HPDE6-E6E7 (cell line): ENCODE data around the gene DKK3.

Experiments
- DNase-seq: peaks from one replicate; pipeline ENCODE4 v3.0.0; 2011; ENCODE audit warnings: missing footprints; ENCODE audit errors: extremely low spot score

The DKK3 gene

DNA sequence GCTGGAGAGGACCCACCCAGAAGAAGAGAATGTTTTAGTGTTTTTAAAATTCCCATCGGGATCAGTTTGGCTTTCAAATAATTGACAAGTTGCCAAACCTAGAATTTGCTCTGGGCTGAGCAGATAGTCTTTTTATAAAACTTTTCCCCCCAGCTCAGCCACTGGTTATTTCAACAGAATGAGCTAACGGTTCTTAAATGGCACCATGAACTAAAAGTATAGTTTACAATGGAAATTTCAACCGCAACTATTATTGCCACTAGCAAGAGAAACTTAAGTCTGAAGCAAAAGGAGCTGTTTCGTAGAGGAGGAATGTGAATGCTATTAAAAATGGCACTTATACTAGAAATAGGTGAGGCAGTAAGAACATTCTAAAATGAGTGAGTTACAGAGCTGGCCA is 3.4 kb downstream of the DKK3 start:
- DNase-seq = no peak

DNA sequence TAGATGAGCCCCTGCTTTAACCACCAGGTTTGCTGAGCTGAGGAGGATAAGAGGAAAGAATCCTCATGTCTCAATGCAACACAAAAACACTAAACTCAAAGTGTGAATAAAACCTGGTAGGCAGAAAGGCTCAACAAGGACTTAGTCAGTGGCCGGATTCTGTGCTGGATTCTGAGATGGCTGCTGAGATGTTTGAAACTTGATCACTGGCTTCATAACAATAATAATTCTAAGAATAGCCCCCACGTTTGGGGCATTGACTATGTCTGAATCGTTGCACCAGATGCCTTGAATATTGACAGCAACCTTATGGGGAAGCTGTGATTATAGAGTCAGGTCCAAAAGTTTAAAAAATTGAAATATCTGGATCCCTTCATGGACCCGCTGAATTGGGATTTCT is 4.6 kb downstream of the DKK3 start:
- DNase-seq = no peak

DNA sequence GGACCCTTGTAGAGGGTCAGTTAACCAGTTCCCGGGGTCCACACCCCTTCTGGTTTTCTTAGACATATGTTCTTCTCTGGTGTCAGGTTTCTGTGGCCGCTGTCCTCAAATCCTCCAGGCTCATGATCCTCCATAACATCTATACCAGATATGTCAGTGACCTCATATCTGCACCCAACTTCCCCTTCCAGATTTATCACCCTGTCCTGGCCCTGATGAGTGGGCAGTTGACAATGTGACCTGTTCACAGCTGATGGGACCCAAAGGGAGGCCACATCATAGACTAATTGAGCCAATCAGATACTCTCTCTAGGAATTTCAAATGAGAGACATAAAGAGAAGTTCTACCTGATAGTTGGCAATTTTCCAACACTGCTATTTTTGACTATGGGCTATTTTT is 5.1 kb downstream of the DKK3 start:
- DNase-seq = no peak

DNA sequence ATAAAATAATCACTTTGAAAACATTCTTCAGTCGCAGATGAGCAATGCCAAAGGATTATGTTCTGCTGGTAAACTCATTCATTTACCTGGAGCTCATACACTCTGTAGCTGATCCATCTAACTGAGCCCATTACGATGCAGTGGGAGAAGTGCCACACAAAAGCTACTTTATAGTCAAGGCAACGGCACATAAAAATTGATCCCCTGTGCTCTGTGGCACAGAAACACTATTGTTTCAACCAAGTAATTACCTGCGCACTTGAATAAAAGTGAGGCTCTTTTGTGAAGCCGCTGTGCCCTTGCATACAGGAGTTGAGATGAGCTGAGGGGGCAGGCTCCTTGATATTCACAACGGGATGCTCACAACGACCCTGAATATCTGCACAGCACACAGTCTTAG is 7.2 kb downstream of the DKK3 start:
- DNase-seq = no peak

DNA sequence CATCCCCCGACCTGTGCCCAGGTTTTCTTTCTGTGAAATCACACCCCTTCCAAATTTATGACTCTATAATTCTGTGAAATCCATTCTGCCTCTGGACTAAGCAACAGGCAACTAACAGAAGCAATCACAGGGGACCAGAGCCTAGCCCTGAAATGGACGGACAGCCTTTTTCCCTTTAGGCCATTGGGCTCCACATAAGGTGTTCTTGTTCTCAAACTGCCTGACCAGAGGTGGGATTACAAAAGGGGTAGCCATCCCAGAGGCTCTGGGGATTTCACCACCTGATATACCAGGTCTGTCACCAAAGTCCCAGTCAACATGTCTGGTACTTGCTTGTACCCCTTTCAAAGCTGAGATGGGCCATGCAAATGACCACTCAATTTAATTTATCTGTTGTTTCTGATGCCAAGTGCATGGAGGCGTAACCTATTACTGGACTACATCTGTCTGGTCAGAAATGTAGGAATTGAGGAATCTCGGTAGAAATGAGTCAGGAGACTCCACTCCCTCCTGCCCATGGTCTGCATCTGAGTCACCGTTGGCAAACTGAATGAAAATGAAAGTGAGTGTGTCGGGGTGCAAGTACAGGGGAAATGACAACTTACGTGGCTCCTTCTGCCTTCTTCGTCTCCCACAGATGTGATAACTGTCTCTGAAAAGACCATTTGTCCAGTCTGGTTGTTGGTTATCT is 10.2 kb downstream of the DKK3 start:
- DNase-seq = peak; percentile 88

DNA sequence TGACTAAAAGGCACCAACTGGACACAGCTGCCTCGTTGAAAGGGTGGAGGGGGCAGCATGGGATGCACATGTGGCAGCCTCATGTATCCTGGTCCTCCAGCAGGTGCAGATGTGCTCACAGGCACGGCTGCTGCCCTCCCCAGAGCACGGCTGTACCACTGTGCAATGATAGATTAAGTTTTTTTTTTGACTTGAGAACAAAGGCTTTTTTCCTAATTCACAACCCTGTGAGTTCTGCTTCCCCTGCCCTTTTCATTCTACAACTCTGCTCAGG is 11.4 kb downstream of the DKK3 start:
- DNase-seq = no peak

DNA sequence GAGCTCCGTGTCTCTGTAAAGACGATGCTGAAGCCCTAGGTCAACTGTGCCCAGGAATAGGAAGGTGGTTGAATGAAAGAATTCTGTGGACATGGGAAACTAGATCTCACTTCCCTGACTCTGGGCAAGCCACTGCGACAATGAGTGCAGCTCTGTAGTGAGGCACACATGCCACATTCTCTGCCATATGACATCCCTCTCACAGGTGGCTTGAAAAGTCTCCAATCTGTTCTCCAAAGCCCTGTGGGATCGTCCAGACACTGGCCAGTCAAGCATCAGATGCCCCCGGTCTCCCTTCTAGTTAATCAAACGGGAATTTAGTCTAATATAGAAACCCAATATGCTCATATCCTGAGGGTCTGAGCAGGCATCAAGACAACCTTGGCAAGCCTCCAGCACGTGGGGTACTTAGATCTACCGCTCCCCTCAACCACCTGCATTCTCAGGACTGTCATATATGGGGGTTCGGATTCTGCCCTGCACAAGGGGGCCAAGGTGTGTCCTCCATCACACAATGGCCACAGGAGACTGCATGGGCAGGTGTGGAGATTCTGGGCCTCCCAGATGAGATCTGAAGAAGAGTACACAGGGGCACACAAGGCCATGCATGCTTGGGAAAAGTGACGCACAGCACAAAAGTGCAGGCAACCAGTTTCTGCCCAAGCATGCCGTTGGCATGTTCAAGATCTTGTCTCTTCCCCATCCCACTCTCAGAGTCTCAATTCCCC is 11.9 kb downstream of the DKK3 start:
- no peak for DNase-seq

DNA sequence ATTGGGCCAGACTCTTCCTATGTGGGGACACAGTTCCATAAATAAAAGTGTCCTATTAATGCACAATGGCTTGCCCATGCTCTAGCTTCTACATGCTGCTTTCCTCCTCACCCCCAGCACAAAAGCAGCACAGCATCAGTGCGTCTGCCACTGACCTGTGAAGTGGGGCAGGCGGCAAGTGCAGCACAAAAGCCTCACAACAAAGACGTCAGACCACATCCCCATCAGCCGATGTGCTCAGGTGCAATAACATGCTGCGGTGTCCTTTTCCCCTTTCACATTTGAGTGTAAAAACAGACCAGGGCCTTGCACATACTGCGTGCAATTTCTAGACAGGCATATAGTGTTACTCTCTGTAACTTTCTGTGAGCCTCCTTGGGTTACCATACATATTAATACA is 12.8 kb downstream of the DKK3 start:
- no peak for DNase-seq

DNA sequence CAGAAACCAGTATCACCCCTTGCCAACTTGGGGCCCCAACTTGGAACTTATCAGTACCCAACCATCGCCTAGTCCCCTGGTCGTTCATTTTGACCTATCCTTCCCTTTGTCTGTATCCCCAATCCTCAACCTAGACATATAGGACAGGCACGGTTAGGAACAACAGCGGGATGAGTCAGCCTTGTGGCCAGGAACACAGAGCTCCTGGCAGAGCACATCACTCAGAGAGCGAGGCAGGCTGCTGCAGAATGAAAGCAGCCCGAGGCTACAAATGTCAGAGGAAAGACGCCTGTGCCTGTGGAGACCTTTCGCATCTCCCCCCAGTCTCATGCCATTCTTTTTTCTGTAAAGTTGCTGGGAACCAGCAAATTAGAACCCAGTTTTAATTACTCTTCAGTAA is 14.6 kb downstream of the DKK3 start:
- DNase-seq = peak; percentile 84

DNA sequence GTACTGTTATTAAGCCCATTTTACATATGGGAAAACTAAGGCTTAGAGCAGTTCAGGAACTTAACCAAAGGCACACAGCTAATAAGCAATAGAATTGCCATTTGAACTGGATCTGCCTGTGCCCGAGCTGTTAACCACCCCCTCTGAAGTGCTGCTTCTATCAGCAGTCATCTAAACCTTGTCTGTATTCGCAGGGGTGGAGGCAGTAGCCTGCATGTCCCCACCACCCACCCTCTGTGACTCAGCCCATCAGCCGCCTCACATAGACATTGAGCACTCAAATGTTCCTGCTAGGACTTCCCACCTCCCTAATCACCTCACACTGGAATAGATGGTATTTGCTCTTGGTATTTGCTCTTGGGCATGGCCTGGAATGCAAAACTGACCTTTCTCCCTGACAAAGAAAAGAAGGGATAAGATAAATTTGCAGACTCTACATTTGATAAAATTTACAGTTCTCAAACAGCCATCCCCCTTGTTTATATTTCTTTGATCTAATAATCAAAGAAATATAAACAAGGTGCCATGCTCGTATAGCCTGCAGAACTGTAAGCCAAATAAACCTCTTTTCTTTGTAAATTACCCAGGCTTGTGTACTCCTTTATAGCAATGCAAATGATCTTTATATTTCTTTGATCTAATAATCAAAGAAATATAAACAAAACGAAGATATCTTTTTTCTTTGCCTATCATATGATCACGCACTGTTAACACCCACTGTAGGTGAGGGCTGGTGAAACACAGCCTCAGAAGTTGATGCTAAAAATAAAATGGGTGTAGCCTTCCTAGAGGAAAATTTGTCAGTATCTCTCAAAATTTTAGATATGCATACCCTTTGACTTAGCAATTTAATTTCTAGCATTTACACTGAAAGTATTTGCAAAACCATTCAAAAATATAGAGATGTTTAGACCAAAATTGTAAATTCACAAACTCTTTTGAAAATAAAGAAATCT is 15.9 kb downstream of the DKK3 start:
- DNase-seq = no peak

DNA sequence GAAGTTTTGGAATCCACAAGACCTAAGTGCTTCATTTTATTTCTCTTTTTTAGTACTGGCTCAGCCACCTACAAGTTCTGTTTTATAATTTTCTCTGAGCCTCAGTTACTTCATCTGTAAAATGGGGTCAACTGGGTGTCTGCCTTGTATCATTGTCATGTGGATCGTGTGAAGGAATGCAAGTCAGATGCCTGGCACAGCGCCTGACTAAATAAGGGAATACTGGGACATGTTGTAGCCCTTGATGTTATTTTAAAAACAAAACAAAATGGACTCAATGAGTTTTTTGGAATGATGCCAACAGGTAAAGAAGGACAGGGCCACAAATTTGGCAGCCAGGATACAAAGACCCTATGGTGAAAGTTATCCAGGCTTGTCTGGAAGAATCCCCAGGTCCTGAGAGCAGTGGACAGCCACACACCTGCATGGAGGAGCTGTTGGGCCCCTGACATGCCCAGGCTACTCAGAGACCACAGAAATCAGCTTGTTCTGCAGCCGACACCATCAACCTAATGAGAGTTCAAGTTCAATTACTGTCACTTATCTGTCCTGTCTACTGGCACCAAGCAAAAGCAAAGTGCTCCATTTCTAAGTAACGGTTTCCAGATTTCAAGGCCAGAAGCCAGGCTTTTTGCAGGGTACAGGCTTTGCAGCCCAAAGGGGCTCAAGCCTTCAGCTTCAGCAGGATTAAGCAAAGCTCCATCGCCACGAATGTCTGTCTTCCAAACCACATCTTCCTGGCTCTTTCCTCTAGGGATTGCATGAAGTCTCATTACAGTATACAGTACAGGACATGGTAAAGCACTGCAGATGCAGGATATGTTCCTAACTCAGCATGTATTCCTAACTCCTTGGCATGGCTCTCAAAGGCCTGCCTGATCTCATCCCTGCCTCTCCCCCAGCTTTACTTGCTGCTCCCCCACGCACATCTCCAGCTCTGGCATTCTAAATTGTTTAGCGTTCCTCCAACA is 18.4 kb downstream of the DKK3 start:
- no peak for DNase-seq

DNA sequence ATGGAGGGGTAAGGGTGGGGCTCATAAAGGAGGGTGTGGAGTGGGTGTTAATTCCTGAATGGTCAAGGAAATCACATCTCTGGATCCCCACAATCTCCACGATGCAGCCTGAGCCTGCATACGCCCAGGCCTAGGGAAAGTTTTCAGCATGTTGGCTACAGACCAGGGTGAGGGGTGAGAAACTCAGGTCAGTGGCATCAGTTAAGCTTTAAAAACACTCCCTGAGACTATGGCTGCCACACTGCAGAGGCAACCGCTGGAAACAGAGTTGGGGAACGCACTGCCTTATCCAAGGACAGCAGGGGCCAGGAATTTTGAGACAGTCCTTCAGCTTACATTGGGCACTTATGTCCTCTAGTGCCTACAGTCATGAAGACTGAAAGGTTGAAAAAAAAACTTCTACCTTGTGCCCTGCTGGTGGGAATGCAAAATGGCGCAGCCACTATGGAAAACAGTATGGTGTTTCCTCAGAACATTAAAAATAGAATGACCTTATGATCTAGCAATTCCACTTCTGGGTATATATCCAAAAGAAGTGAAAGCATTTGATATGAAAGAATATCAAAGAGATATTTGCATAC is 19.7 kb downstream of the DKK3 start:
- no peak for DNase-seq

DNA sequence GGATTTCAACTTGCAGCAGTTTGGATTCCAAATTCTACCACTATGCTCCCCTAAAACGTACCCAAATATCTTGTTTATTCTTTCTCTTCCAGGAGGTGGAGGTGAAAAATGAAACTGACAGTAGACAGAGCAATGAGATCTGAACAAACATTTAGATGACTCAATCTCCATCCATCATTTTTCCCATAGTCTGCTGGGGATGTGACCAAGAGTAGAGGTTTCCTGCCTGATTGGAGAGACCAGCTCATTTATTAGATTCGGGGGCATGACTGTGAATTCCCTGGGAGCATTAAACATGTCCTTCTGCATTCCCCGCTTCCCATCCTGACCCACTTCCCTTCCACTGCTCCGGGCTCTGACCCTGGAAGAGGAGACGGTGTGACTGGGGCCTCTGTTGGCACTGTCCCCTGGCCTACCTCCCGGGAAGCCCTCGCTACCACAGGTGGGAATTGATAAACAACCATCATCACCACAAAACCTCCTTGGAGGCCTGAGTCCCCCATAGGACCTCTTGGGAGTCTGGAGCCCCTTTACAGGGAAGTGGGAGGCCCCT is 20.3 kb downstream of the DKK3 start:
- no peak for DNase-seq

DNA sequence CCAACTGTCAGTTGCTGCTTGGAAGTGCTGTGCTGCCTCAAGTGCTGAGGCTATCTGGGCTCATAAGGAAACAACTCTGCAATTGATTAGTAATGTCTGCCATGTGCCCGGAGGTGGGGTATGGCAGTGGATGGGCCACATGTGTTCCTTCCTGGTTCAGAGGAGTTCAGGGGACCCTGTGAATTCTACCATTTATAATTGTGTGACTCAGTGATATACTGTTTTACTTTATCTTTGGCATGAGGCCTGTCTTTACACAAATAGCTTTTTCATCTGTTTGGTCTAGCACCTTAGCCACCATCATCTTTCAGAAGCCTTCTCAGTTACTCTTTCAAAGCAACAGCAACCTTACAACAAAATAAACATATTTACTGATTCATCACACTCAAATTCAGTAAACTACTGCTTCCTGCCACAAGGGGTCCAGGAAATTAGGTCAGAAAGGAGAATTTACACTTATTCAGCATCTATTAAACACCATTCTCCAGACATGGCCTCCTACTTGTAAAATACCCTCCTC is 20.9 kb downstream of the DKK3 start:
- no peak for DNase-seq

DNA sequence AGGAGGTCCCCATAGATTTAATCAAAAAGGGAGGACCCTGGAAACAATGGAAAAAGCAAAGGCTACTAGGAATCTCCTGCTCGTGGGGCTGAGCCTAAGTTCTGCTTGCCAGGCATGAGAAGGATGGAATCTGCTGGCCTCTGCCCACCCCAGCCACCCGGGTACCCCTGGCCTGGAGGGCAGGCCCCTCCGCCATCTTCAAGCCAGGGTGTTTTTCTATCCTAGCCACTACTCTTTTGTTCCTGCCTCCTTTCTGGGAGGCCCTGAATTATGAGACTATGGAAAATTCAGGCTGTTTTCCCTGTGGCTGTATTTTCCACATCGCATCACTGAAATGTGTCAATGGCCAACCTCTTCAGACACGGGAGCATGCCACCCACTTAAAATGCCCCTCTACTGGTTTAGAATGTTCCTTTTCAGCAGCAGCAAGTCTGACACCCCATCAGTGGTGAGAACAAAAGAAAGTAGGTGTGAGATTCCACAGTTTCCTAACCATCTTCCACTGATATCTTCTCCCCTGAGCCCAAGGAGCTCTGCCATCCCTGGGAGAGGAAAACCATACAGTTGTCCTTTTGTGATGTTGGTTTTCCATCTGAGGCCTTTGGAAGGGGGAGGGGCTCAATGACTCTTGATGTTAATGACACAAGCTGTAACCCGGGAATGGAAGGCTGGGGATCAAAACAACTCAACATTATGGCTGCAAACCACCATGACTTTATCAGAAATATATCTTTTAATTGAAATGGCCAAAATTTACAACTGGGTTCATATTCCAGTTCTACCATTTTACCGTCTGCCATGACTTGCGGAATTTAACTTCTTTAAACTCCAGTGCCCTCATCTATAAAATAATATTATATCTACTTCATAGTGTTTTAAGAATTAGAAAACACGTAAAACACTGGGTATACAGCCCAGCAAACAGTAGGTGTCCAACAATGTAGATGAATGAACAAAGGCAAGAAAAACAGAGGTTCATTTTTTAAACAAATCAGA is 22.2 kb downstream of the DKK3 start:
- DNase-seq = no peak

DNA sequence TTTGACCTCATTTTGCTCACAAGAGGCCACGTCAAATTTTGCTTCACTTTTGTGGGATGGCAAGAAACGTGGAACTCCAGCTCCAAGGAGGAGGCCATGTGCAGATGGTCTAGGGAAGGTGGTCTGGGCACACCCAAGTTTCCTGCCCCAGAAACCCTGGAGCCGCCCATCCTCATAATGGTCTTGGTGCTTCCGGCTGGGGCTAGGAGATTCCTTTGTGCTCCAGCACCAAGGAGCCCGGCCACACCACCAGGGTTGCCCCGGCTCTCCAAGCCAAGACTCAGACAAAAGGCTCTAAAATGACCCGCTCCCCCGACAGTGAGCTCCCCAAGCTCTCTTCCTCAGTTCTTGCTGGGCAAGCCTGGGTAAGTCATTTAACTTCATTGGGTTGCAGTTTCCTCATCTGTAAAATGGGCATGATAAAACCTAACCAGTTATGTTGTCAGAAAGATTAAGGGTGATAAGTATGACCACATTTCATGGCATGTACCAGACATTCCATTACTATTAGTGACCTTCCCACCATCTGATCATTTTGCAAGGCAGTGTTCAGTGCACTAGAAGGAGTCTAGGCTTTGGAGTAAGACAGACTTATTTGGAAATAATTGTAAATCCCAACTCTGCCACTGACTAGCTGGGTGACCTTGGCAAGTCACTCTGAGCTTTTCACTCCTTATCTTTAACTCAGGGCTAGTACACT is 23.3 kb downstream of the DKK3 start:
- DNase-seq = no peak

DNA sequence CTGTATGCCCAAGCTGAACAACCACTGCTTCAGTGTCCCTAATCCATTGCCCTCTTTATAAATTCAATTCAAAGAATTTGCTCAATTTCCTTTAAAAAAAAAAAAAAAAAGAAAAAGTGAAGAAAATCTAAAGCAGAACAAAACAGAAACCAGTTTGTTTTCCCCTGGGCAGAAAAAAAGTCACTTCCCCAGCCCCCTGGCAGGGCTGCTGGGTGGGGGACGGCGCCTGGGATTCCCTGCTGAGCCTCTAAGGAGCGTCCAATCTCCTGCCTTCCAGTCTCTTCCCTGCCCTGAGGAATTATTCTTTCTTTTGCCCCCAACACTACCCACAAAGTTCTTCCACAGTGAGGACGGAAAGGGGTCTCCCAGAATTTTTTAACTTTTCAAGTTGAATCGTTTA is 23.9 kb downstream of the DKK3 start:
- no peak for DNase-seq

DNA sequence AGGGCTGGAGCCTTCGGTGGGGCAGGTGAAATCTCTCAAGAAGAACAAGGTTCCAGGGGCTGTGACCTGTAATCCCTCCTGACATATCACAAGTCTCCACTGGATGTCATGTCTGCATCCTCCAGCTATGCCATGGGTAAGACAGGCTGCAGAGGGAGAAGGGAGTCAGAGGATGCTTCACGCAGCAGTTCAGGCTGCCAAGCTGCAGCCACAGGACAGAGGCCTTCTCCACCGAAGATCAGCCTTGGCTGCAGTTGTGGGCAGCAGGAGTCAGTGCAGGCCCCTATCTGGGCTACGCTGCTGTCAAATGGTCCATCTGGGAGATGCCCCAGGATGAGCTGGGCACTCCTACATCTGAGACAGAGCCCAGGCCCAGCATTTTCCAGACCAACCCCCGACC is 25.0 kb downstream of the DKK3 start:
- no peak for DNase-seq

DNA sequence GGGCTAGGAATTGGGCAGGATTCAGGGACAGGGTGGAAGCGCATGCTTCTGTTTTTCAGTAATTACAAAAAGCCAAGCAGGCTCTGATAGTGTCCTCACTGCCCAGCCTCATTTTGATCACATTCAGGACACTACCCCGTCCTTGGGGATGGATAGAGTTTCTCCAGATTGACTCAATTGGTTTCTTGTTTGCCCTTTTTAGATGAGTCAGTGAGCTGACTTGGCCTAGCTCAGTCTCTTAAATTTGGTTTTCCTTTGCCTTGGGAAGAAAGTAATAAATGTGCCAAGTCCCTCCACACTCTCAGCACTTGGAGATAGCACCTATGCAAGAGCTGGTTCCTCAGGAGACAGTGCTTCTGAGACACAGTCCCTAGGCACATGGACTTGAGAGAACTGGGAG is 25.5 kb downstream of the DKK3 start:
- DNase-seq = no peak
